Measurements from ENCODE around the gene USP48.
"Not testable (repeated sequence)": the region's sequence is repeated elsewhere in the genome, so short reads cannot be mapped to it uniquely, and the experiment has no call there.

USP48 gene, protein sequence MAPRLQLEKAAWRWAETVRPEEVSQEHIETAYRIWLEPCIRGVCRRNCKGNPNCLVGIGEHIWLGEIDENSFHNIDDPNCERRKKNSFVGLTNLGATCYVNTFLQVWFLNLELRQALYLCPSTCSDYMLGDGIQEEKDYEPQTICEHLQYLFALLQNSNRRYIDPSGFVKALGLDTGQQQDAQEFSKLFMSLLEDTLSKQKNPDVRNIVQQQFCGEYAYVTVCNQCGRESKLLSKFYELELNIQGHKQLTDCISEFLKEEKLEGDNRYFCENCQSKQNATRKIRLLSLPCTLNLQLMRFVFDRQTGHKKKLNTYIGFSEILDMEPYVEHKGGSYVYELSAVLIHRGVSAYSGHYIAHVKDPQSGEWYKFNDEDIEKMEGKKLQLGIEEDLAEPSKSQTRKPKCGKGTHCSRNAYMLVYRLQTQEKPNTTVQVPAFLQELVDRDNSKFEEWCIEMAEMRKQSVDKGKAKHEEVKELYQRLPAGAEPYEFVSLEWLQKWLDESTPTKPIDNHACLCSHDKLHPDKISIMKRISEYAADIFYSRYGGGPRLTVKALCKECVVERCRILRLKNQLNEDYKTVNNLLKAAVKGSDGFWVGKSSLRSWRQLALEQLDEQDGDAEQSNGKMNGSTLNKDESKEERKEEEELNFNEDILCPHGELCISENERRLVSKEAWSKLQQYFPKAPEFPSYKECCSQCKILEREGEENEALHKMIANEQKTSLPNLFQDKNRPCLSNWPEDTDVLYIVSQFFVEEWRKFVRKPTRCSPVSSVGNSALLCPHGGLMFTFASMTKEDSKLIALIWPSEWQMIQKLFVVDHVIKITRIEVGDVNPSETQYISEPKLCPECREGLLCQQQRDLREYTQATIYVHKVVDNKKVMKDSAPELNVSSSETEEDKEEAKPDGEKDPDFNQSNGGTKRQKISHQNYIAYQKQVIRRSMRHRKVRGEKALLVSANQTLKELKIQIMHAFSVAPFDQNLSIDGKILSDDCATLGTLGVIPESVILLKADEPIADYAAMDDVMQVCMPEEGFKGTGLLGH
- total RNA-seq = 135 reads per million, percentile 88 among the genes with 10 or more reads in this experiment

DNA sequence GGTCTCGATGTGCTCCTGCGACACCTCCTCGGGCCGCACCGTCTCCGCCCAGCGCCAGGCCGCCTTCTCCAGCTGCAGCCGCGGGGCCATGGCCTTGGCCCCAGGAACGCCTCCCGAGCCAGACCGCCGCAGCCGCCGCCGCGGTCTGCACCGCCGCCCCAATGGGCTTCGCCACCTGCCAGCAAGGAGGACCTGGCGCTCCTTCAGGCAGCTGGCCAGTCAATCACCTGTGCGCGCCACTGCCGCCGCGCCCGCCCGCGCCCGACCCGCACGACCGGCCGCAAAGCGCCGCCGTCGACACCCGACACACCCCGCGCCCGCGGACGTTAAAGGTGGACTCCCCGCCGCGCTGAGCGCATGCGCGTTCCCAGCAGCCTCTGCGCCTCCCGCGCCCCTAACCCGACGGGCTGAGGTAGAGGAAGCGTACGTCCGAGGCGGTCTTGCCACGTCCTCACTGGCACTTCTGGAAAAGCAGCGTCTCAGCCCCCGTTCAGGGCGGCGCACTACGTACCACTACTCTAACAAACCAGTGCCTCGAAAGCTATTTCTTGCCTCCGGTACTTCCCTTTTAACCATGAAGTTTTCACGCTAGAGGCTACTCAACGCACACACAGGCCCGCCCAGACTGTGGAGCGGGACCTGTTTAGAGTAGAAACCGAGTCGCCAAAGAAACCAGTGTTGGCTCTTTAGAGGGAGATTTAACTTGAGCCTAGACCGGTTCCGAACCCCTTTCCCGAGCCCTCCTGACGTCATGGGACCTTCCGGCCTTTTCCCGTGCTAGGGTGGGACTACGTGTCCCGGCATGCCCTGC is at the start of gene USP48:
TSS of gene USP48 (minus strand) at position 282 of the 811 bp plus-strand sequence. CDS start at position 90, 192 bp downstream.
- peak; percentile 94 for DNase-seq

GRCh38 chr1:21831454-21831970 is 48.6 kb upstream of the USP48 start:
- no peak for DNase-seq

DNA sequence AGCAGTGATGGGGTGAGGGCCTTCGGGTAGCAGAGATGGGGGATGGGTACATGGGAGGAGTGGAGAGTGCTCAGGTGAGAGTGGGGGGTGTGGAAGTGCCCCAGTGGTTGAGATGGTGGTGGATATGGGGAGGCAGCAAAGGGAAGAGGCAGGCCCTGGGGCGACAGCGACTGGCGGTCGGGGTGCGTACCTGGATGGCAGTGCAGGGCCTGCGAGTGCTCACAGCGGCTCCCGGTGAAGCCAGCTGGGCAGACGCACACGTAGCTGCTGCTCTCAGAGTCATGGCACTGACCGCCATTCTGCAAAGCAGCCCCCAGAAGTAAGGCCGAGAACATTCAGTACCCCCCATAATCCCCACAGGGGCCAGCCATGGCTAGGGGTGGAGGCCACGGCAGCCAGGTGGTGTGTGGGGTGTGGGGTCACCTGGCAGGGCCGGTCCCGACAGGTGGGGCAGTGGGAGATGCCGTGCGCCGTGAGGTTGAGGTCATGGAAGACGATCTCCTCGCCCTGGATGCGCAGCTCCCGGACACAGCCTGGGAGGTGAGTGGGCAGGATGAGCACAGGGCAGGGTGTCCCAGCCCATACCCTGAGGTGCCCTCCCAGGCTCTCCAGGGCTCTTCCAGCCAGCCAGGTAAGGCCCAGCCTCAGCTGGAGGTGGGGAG is 48.0 kb upstream of the USP48 start:
- no peak for DNase-seq

- no peak for DNase-seq
These were observed 46.3 kb upstream of the USP48 start for GRCh38 chr1:21829294-21829693.

- no peak for DNase-seq
These were observed 45.7 kb upstream of the USP48 start for GRCh38 chr1:21828506-21829210.

DNA sequence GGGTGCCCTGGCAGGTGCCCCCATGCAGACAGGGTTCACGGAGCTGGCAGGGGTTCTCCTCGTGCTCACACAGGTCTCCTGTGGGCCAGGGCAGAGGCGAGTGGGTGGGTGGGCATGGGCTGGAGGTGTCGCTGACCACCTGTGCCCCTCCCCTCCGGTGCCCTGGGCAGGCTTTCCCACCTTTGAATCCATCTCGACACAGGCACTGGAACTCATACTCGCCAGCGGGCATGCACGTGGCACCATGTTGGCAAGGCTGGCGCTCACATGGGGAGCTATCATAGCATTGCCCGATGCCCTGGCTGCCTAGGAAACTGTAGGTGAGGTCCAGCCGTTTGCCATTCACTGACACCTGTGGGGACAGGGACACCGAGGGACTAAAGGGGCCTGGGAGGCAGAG is 45.1 kb upstream of the USP48 start:
- DNase-seq = no peak

- DNase-seq = no peak
These were observed 44.3 kb upstream of the USP48 start for GRCh38 chr1:21827141-21827679.

- not testable (repeated sequence) for DNase-seq
These were observed 43.7 kb upstream of the USP48 start for GRCh38 chr1:21826694-21827093.

DNA sequence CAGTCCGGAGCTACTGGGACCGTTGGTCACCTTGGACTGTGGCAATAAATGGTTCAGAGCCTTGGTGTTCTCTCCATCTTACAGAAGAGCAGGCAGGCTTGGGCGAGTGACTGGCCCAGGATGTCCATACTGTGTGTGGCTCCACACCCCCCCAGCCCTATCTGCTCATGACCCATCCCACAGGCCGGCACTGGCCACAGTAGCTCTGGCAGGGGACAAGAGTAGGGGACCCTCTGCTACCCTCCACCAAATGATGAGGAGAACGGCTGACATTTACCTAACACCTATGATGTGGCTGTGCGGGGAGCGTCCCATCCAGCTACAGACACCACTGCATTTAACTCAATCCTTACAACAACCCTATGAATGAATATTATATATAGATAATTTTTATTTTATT is 42.4 kb upstream of the USP48 start:
- no peak for DNase-seq

DNA sequence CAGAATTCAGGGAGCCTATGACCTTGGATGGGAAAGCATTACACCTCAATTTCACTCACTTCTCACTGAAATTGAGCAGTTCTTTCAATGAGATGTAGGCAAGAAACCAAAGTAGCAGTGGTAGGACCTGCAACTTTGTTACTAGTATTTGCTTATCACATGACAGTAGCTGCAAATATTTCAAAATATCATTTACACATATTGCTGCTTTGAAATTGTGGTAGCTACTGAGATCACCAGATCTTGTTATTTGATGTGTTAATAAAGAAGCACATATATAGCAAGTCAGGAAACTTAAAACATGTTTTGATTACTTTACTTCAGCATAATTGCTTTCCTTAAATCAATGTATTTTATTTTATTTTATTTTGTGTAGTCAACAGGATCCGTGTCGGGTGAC is 42.0 kb upstream of the USP48 start:
- DNase-seq = no peak

GRCh38 chr1:21823980-21824702 is 41.2 kb upstream of the USP48 start:
- DNase-seq = no peak

DNA sequence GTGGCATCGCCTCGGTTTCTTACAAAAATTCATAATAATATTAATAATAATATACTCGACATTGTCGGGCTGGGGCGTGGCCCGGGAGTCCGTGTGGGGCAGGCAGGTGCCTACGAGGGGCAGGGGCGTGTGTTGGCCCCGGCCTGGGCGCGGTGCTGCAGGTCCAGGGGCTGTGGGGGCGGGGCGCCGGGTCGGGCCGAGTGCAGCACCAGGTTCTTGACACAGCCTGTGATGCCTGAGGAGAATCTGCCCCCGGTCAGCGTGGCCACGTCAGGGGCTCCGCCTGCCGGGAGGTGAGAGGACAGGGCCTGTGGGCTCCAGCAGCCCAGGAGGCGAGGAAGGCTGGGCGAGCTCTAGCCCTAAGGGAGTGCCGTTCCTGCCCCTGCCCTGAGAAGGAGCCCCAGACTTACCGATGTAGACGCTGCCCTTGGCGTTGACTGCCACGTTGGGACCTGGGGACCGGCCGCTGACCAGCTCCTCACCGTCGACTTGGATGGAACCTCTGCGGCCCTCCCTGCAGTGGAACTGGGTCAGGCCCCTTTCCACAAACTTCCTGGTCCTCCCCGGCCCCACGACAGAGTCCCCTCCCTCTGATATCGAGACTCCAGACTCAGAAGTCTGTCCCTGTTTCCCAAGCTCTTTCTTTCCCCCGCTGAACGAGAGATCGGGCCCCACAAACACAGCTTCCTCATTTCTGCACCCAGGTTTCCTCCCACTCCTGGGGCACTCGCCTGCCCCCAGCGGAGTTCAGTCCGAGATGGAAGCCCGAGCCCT is 40.4 kb upstream of the USP48 start:
- DNase-seq = no peak

- DNase-seq = no peak
These were observed 39.4 kb upstream of the USP48 start for GRCh38 chr1:21822349-21822748.

GRCh38 chr1:21821385-21822019 is 38.6 kb upstream of the USP48 start:
- DNase-seq = no peak

GRCh38 chr1:21820597-21821232 is 37.8 kb upstream of the USP48 start:
- DNase-seq = no peak

GRCh38 chr1:21818656-21819055 is 35.7 kb upstream of the USP48 start:
- DNase-seq = no peak

- no peak for DNase-seq
These were observed 33.8 kb upstream of the USP48 start for GRCh38 chr1:21816602-21817302.

Data from effector CD4-positive, alpha-beta T cell (primary cell).